Measurements from ENCODE around the gene ZNF823. TPM values are rescaled to one million over a fixed set of nuclear protein-coding genes. Genes with fewer than 3 reads are reported as not detected.

ZNF823 gene
- total RNA-seq, 2 donors from 2014 or later, result 3.5 to 5.9 TPM

DNA sequence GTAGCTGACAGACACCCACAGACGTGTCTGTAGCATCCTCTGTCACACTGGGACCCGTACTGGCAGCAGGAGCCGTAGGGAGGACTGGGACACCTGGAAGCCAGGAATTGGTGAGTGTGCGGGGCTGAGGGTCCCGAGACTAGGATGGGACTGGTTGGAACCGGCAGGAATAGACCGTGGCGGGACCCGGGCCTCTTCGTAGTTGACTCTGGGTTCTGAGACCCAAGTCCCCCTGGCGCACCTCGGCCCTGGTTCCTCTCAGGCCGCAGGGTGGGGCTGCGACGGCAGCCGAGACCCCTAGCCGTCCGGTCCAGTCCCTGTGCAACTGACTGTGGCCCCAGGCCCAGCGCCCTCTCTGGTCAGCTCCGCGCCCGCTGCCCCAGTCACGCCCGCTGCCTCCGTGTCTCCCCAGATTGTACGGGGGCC lies 64.7 kb downstream of the ZNF823 start:
- Histone ChIP-seq H3K27me3 (replicated peaks; ENCODE audit: insufficient read depth) (no peaks in the 10 kb centered on the region), H3K4me1 (replicated peaks) (no peaks in the 10 kb centered on the region), H3K4me3 (peak overlapping the region; percentile 18 to 28), H3K9me3 (no peaks in the 10 kb centered on the region), H3K36me3 (no peaks in the 10 kb centered on the region), H3K27ac (no peak overlapping the region)
- WGBS, result 12% methylated on average over 26 of the region's 26 CpGs
- intact Hi-C loops (cut with DNase I), result no loop called here
- no peak for DNase-seq (ENCODE audit: low spot score)
- TF ChIP-seq POLR2AphosphoS5 (IDR thresholded peaks at IDR 0.05) (no peak), POLR2A (IDR thresholded peaks at IDR 0.05) (no peak), CTCF (IDR thresholded peaks at IDR 0.05) (no peak)

DNA sequence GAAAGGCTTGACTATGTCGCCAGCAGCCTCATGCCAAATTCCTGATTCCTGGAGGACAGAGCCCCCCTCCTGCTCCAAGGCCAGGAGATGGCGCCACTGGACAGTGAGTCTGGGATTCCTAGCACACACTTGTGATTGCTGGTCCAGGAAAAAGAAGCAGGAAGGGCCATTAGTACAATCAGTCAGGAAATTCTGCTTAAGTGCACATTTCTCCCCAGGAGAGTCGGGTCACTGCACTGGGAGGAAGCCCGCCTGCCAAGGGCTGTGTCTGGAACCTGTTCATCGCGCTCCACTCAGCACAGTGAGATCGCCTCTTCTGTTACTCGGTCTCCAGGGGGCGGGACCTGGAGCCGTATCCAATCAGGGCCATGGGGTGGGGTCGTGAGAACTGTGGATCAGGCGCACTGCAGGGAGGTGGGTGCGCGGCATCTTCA lies 65.1 kb downstream of the ZNF823 start:
- no peaks in the 10 kb centered on the region for H3K9me3 ChIP-seq
- peak; percentile 35 for DNase-seq (ENCODE audit: low spot score)
- peak overlapping the region; percentile 18 to 28 for H3K4me3 ChIP-seq
- WGBS, result under 1% methylated on average over 14 of the region's 14 CpGs
- no peaks in the 10 kb centered on the region for H3K27me3 ChIP-seq (replicated peaks; ENCODE audit: insufficient read depth)
- intact Hi-C loops (cut with DNase I), result no loop called here
- no peak overlapping the region for H3K27ac ChIP-seq
- no peaks in the 10 kb centered on the region for H3K36me3 ChIP-seq
- H3K4me1 ChIP-seq (replicated peaks), result no peaks in the 10 kb centered on the region
- TF ChIP-seq POLR2A (IDR thresholded peaks at IDR 0.05) (no peak), POLR2AphosphoS5 (IDR thresholded peaks at IDR 0.05) (peak; percentile 53), CTCF (IDR thresholded peaks at IDR 0.05) (peak in 3 of 4 experiments; percentile 68 to 78 (median 77))

Small RNAs within 50 kb of the gene (small RNA-seq; reads per million reads assigned to genes)
- 0 reads per million in 2 donors for gene ZNF833P

Other genes starting within 250 kb of the ZNF823 start
- 10 to 100 TPM; 11.2 to 25.8 TPM for gene ZNF653, start 233.1 kb downstream of the ZNF823 start, total RNA-seq
- gene ECSIT, start 209.8 kb downstream of the ZNF823 start, total RNA-seq, result 10 to 100 TPM; 93.0 to 94.7 TPM
- gene CNN1, start 200.1 kb downstream of the ZNF823 start, total RNA-seq, result 100 to 1,000 TPM; 426 to 525 TPM
- 10 to 100 TPM; 47.8 to 57.5 TPM for gene ELOF1, start 179.7 kb downstream of the ZNF823 start, total RNA-seq
- 10 to 100 TPM; 23.3 to 59.3 TPM for gene ACP5, start 161.3 kb downstream of the ZNF823 start, total RNA-seq
- 10 to 100 TPM; 17.8 to 20.5 TPM for gene ZNF627, start 141.5 kb downstream of the ZNF823 start, total RNA-seq
- 1 to 10 TPM; 6.9 to 7.3 TPM for gene ZNF441, start 28.1 kb upstream of the ZNF823 start, total RNA-seq
- gene ZNF491, start 59.6 kb upstream of the ZNF823 start, total RNA-seq, result 1 to 10 TPM; 1.6 to 2.3 TPM
- 10 to 100 TPM; 17.5 to 17.9 TPM for gene ZNF440, start 75.3 kb upstream of the ZNF823 start, total RNA-seq
- gene ZNF439, start 109.8 kb upstream of the ZNF823 start, total RNA-seq, result 10 to 100 TPM in 1 of 2 donors, 1 to 10 TPM in 1; 8.5 to 16.1 TPM
- gene ZNF69, start 148.8 kb upstream of the ZNF823 start, total RNA-seq, result 10 to 100 TPM; 14.4 to 28.1 TPM
- gene ZNF700, start 186.2 kb upstream of the ZNF823 start, total RNA-seq, result 10 to 100 TPM; 16.8 to 18.0 TPM
- 1 to 10 TPM; 4.0 to 5.6 TPM for gene ZNF763, start 226.1 kb upstream of the ZNF823 start, total RNA-seq